HepG2 (cell line): ENCODE measurements around the gene STIP1. TPM values are rescaled to one million over a fixed set of nuclear protein-coding genes. Genes with fewer than 3 reads are reported as not detected.

Source experiments
- ATAC-seq: fragments of 200-7000 bp; cut with Tn5 transposase; 3 replicates; pipeline ENCODE4 v1.9.1; 2020; ENCODE audit warnings: mild to moderate bottlenecking, moderate library complexity
- BruUV-seq: library from RNA; stranded (reverse); fragments of 400-500 nt; replicated peaks from 2 replicates; lab custom pipeline; 2021; lab: Mats Ljungman, UMichigan
- CTCF ChIA-PET: fragments of 300-600 bp; formaldehyde crosslinking; extraction: SDS; loops from one replicate; lab custom pipeline; 2021; ENCODE audit warnings: low total read pairs, inconsistent platforms, low intra/inter-chr PET ratio; lab: Yijun Ruan, JAX
- POLR2A ChIA-PET: fragments of 350-600 bp; sonication (Branson Sonifier 250); formaldehyde crosslinking; loops from one replicate; lab custom pipeline; 2020; ENCODE audit warnings: antibody characterized with exemption, inconsistent platforms; lab: Yijun Ruan, JAX
- DNase-seq: peaks from one replicate; pipeline ENCODE4 v3.0.0-alpha.2; 2015; ENCODE audit warnings: low spot score
- FAIRE-seq: peaks from 3 replicates; lab custom pipeline; 2011; peaks lifted over from hg19 to GRCh38; lab: Jason Lieb, UNC
- H2AFZ ChIP-seq: one replicate; pipeline ENCODE4 v1.6.1; 2011; ENCODE audit warnings: low read length, inconsistent platforms
- H3K27ac ChIP-seq: fragments of 300-600 bp; 3 replicates; pipeline ENCODE4 v1.8.0; 2011; ENCODE audit warnings: mixed run types, mild to moderate bottlenecking, mixed read lengths, low read length, inconsistent platforms; ENCODE audit not compliant: insufficient read depth; ENCODE audit errors: extremely low read length
- H3K27me3 ChIP-seq, 2 experiments: fragments of 200-600 bp in 1 of 2; 2 replicates in 1 of 2; 3 replicates in 1 of 2; pipeline versions ENCODE4 v1.6.0 to v1.8.0; 2011; ENCODE audit warnings: low read length in 2 of 2, mild to moderate bottlenecking in 2 of 2, moderate library complexity in 2 of 2, inconsistent platforms in 1 of 2; ENCODE audit not compliant: insufficient read depth in 2 of 2, control insufficient read depth in 1 of 2
- H3K36me3 ChIP-seq, 2 experiments: fragments of 200-600 bp in 1 of 2; replicated peaks in 1 of 2; 2 replicates in 1 of 2; 3 replicates in 1 of 2; pipeline versions ENCODE4 v1.5.1 to v1.8.0; 2011; ENCODE audit warnings: low read length in 2 of 2, inconsistent platforms in 1 of 2; ENCODE audit not compliant: insufficient read depth in 2 of 2, control insufficient read depth in 1 of 2
- H3K4me1 ChIP-seq: 2 replicates; pipeline ENCODE4 v1.5.1; 2012; ENCODE audit warnings: low read length, inconsistent platforms; ENCODE audit not compliant: insufficient read depth
- H3K4me2 ChIP-seq: 2 replicates; pipeline ENCODE4 v1.6.0; 2011; ENCODE audit warnings: low read depth, low read length, inconsistent platforms
- H3K4me3 ChIP-seq, 3 experiments: fragments of 200-600 bp in 1 of 3; sonication (generic), shearing (Covaris generic) in 1 of 3; replicated peaks in 1 of 3; 2 replicates each; pipeline ENCODE4 v1.5.1; 2011 to 2016; ENCODE audit warnings: low read length in 3 of 3, inconsistent platforms in 2 of 3, low read depth in 2 of 3, mild to moderate bottlenecking in 2 of 3, control low read depth in 1 of 3, mixed read lengths in 1 of 3; ENCODE audit not compliant: insufficient read depth in 1 of 3
- H3K79me2 ChIP-seq: one replicate; pipeline ENCODE4 v1.6.1; 2011; ENCODE audit warnings: low read length, inconsistent platforms; ENCODE audit not compliant: insufficient read depth
- H3K9ac ChIP-seq: 2 replicates; pipeline ENCODE4 v1.6.0; 2011; ENCODE audit warnings: mild to moderate bottlenecking, low read depth, low read length, inconsistent platforms; ENCODE audit not compliant: insufficient read depth
- H3K9me3 ChIP-seq: 2 replicates; pipeline ENCODE4 v1.5.1; 2012; ENCODE audit warnings: mild to moderate bottlenecking, low read length
- H4K20me1 ChIP-seq: 2 replicates; pipeline ENCODE4 v1.6.0; 2011; ENCODE audit warnings: inconsistent platforms, mild to moderate bottlenecking, low read length, moderate library complexity; ENCODE audit not compliant: insufficient read depth
- ASH2L ChIP-seq: fragments of 300-600, 200-600 bp; sonication (generic); IDR thresholded peaks from 2 replicates; pipeline ENCODE4 v1.7.0; 2017; ENCODE audit warnings: low read depth, mild to moderate bottlenecking, moderate library complexity, mixed read lengths, low read length; ENCODE audit not compliant: insufficient read length
- DPF2 ChIP-seq: sonication (generic); formaldehyde crosslinking; IDR thresholded peaks from 2 replicates; pipeline ENCODE4 v1.4.0; 2020; ENCODE audit warnings: mild to moderate bottlenecking, low read depth, missing genetic modification reagents, borderline replicate concordance
- EZH2 ChIP-seq: conservative IDR thresholded peaks from 2 replicates; pipeline ENCODE4 v1.6.1; 2012; ENCODE audit warnings: mild to moderate bottlenecking, low read depth, low read length, moderate library complexity
- GABPA ChIP-seq, 2 experiments: IDR thresholded peaks; 2 replicates each; pipeline ENCODE4 v1.6.1; 2011 to 2016; ENCODE audit warnings: low read depth in 2 of 2, low read length in 1 of 2, missing biosample characterization in 1 of 2, missing genetic modification characterization in 1 of 2
- MED13 ChIP-seq: sonication (generic); formaldehyde crosslinking; IDR thresholded peaks from 2 replicates; pipeline ENCODE4 v1.5.0; 2020; ENCODE audit warnings: missing genetic modification reagents
- TBL1XR1 ChIP-seq: fragments of 150-350 bp; IDR thresholded peaks from 2 replicates; pipeline ENCODE4 v1.6.1; 2014; ENCODE audit warnings: borderline replicate concordance, low read length; ENCODE audit not compliant: partially characterized antibody
- ZNF549 ChIP-seq: sonication (generic); formaldehyde crosslinking; IDR thresholded peaks from 2 replicates; pipeline ENCODE4 v1.5.0; 2020; ENCODE audit warnings: missing genetic modification reagents
- WGBS: methylation state at CpG from one replicate; pipeline ENCODE4 v1.1.6; 2017; ENCODE audit warnings: low lambda C conversion rate; 5-methylcytosine and 5-hydroxymethylcytosine counted together
- in situ Hi-C: cut with HindIII; loops from 2 replicates; pipeline ENCODE4 v1.10.0; 2017; ENCODE audit warnings: low pct_unique_long_range_greater_than_20kb; ENCODE audit not compliant: extremely low pct_ligation_motif_present
- intact Hi-C: fragments of 100-400 bp; cut with micrococcal nuclease; formaldehyde crosslinking; loops from one replicate; pipeline ENCODE4 v1.10.0; 2022; ENCODE audit not compliant: unreplicated experiment
- polyA plus RNA-seq, 8 experiments: library from polyadenylated mRNA; depleted of rRNA in 3 of 8; stranded (reverse) in 7 of 8; unstranded in 1 of 8; fragments of >200 nt; fragmentation: Illumina TruSeq in 4 of 8; extraction: Trizol in 4 of 8; gene quantifications; 2 replicates each; pipeline versions ENCODE4 v1.2.1 to v1.2.3, GENCODE V29; 2011 to 2016; ENCODE audit warnings: low read depth in 4 of 8, missing spikeins in 1 of 8, mixed read lengths in 1 of 8; ENCODE audit not compliant: insufficient read depth in 1 of 8
- total RNA-seq, 5 experiments: library from RNA; depleted of rRNA; stranded (reverse); fragments of >200 nt; fragmentation: Illumina TruSeq; extraction: Trizol; gene quantifications; 2 replicates each; pipeline ENCODE4 v1.2.3, GENCODE V29; 2016; ENCODE audit warnings: low read depth in 1 of 5
- TF ChIP-seq, protein P1 (sequence below): sonication (generic); formaldehyde crosslinking; IDR thresholded peaks from 2 replicates; pipeline ENCODE4 v1.8.0; 2022; ENCODE audit warnings: mild to moderate bottlenecking, missing genetic modification reagents, borderline replicate concordance
- TF ChIP-seq, protein P2 (sequence below): IDR thresholded peaks from 2 replicates; pipeline ENCODE4 v1.6.1; 2012; ENCODE audit warnings: low read length, improper control_type of control experiment

Gene STIP1
- total and polyA plus RNA-seq, 2 of the 13 experiments (the other 11 are each of a cell fraction or from before 2014, with no cell fraction given) = 81.1 to 217 TPM

DNA sequence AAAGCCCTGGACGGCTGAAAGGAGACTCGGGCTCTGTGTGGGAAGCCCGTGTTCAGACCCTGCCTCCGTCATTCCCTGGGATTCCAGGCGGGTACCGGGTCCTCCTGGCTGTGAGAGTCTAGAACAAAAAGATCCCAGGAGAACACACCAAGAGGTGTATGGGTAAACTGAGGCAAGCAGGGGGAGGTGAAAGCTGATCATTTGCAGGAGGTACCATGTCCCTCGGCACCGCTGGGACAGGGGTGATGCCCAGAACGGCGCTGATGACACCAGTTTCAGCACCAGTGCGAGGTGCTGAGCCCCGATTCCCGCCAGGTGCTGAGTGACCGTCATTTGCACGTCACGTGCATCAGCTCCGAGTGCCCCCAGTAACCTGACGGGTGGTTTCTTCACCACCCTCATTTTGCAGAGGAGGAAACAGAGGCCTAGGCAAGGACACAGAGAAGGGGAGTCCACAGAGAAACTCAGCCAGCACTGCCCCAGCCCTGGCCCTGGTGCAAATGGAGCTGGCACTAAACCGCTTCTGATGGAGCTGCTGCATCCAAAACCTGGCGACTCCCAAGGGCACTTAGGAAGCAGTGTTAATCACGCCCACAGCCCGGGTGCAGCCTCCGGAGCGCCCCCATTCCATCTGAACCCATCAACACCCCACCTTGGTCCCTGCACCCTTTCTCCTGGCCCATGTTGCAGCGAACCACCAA lies 36.9 kb upstream of the STIP1 start:
- intact Hi-C loops (loop anchor here (1.0 kb wide), 2 partner anchors 61 to 109 kb away; no protein-coding TSS in a partner anchor), in situ Hi-C loops (loop anchor here (5.0 to 10.0 kb wide), 3 partner anchors 62 to 314 kb away; partner anchors contain the start of gene MARK2)
- H3K4me1 ChIP-seq = peaks cover 20% of the 10 kb centered on the region
- no peak overlapping the region for H3K4me2 ChIP-seq
- CTCF ChIA-PET = interaction anchor here (0.9 to 1.9 kb wide), 3 partner anchors 61 to 319 kb away, joined by 4 to 8 read pairs (median 6); no protein-coding TSS in a partner anchor
- POLR2A ChIA-PET = no interaction called here
- FAIRE-seq (no peak), ATAC-seq (no peak), DNase-seq (no peak)
- TF ChIP-seq, protein P1, sequence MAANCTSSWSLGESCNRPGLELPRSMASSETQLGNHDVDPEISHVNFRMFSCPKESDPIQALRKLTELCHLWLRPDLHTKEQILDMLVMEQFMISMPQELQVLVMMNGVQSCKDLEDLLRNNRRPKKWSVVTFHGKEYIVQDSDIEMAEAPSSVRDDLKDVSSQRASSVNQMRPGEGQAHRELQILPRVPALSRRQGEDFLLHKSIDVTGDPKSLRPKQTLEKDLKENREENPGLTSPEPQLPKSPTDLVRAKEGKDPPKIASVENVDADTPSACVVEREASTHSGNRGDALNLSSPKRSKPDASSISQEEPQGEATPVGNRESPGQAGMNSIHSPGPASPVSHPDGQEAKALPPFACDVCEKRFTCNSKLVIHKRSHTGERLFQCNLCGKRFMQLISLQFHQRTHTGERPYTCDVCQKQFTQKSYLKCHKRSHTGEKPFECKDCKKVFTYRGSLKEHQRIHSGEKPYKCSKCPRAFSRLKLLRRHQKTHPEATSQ (CRISPR knock-in tag) = no peak
- TF ChIP-seq GABPA (IDR thresholded peaks at IDR 0.05; ENCODE audit: low read depth, low read length) = no peak
- TF ChIP-seq GABPA (CRISPR knock-in tag; IDR thresholded peaks at IDR 0.05; ENCODE audit: low read depth) = no peak
- no peak for TF ChIP-seq EZH2
- no peak for TF ChIP-seq TBL1XR1
- no peak for TF ChIP-seq ASH2L
- TF ChIP-seq, protein P2, sequence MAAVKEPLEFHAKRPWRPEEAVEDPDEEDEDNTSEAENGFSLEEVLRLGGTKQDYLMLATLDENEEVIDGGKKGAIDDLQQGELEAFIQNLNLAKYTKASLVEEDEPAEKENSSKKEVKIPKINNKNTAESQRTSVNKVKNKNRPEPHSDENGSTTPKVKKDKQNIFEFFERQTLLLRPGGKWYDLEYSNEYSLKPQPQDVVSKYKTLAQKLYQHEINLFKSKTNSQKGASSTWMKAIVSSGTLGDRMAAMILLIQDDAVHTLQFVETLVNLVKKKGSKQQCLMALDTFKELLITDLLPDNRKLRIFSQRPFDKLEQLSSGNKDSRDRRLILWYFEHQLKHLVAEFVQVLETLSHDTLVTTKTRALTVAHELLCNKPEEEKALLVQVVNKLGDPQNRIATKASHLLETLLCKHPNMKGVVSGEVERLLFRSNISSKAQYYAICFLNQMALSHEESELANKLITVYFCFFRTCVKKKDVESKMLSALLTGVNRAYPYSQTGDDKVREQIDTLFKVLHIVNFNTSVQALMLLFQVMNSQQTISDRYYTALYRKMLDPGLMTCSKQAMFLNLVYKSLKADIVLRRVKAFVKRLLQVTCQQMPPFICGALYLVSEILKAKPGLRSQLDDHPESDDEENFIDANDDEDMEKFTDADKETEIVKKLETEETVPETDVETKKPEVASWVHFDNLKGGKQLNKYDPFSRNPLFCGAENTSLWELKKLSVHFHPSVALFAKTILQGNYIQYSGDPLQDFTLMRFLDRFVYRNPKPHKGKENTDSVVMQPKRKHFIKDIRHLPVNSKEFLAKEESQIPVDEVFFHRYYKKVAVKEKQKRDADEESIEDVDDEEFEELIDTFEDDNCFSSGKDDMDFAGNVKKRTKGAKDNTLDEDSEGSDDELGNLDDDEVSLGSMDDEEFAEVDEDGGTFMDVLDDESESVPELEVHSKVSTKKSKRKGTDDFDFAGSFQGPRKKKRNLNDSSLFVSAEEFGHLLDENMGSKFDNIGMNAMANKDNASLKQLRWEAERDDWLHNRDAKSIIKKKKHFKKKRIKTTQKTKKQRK = no peak
- no peak for TF ChIP-seq DPF2 (CRISPR knock-in tag)
- no peak for TF ChIP-seq ZNF549 (CRISPR knock-in tag)
- no peak for TF ChIP-seq MED13 (CRISPR knock-in tag)
- H3K27me3 ChIP-seq = no peaks in the 10 kb centered on the region
- WGBS = 79% methylated on average over 9 of the region's 25 CpGs
- H3K9me3 ChIP-seq = no peaks in the 10 kb centered on the region
- BruUV-seq = no TSS peak
- H2AFZ ChIP-seq = no peak overlapping the region
- no peak overlapping the region for H3K9ac ChIP-seq
- H3K36me3 ChIP-seq = peaks cover 10 to 29% of the 10 kb centered on the region in 2 experiments; a peak in 4 of 5 replicates
- no peak overlapping the region for H3K27ac ChIP-seq
- no peaks in the 10 kb centered on the region for H3K79me2 ChIP-seq
- no peak overlapping the region for H3K4me3 ChIP-seq
- peaks cover 23% of the 10 kb centered on the region; the same call in 1 of the 2 replicates for H4K20me1 ChIP-seq
